Thoracic aorta (tissue), 2 donors: Measurements from ENCODE around the gene CD300C. TPM values are rescaled to one million over a fixed set of nuclear protein-coding genes. Genes with fewer than 3 reads are reported as not detected.
"Not testable (repeated sequence)": the region's sequence is repeated elsewhere in the genome, so short reads cannot be mapped to it uniquely, and the experiment has no call there.

Source experiments
- ATAC-seq: fragments of 150-250 bp; one replicate; pipeline ENCODE4 v1.8.0; 2017; ENCODE audit warnings: low read depth; ENCODE audit not compliant: insufficient number of reproducible peaks, low FRiP score
- DNase-seq: peaks from one replicate; pipeline ENCODE4 v3.0.0-alpha.2; 2020; ENCODE audit warnings: low spot score
- H3K27ac ChIP-seq, 2 donors: fragments of 200-600 bp; sonication (generic); 1 replicate in 1 of 2; 2 replicates in 1 of 2; pipeline ENCODE4 v1.5.1; 2016; ENCODE audit warnings: mild to moderate bottlenecking in 2 of 2, moderate library complexity in 2 of 2
- H3K27me3 ChIP-seq: fragments of 200-600 bp; sonication (generic); replicated peaks from 2 replicates; pipeline ENCODE4 v1.6.0; 2016; ENCODE audit warnings: mild to moderate bottlenecking; ENCODE audit not compliant: insufficient read depth
- H3K36me3 ChIP-seq: fragments of 200-600 bp; sonication (generic); one replicate; pipeline ENCODE4 v1.5.1; 2016
- H3K4me1 ChIP-seq, 2 donors: fragments of 200-600 bp; sonication (generic); 1 replicate in 1 of 2; 2 replicates in 1 of 2; pipeline versions ENCODE4 v1.5.1 to v1.6.0; 2016; ENCODE audit warnings: low read depth in 2 of 2, mild to moderate bottlenecking in 1 of 2; ENCODE audit not compliant: control insufficient read depth in 1 of 2
- H3K4me3 ChIP-seq: fragments of 200-600 bp; sonication (generic); 2 replicates; pipeline ENCODE4 v1.5.1; 2016; ENCODE audit warnings: mild to moderate bottlenecking
- H3K9me3 ChIP-seq: fragments of 200-600 bp; sonication (generic); 2 replicates; pipeline ENCODE4 v1.5.1; 2016
- CTCF ChIP-seq: fragments of 200-600 bp; sonication (generic); IDR thresholded peaks from one replicate; pipeline ENCODE4 v1.5.1; 2019; ENCODE audit warnings: antibody characterized with exemption
- total RNA-seq, 2 donors: library from RNA; depleted of rRNA; stranded (reverse); fragments of >200 nt; gene quantifications; one replicate each; pipeline versions ENCODE4 v1.1.0 to v1.2.3, GENCODE V29; 2016

CD300C gene
- total RNA-seq, 2 donors from 2014 or later, result 2.5 to 4.3 TPM

DNA sequence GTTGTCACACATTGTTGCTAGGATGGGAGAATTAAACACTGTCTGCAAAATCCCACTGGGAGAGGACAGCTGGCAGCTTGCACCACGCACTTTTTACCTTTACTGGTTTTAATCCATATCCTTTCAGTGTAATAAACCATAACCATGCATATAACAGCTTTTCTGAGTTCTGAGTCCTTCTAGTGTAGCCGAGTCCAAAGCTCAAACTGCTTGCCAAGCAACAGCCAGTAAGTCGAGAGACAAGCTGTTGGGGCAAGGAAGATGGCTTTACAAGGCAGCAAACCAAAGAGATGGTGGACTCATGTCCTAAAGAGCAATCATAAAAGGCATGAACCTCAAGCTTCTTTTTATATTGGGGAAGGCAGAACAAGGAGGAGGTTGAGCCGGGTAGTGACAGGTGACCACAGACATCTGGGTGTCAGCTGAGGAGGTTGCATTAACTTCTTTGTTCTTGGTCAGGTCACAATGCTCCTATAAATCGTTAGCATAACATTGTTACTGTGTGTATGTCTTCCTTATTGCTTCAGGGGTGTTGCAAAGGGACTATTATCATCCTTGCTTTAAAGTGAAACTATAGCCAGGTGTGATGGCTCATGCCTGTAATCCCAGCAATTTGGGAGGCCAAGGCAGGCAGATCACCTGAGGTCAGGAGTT is 28.7 kb upstream of the CD300C start:
- Histone ChIP-seq H3K9me3 (no peaks in the 10 kb centered on the region), H3K27me3 (no peaks in the 10 kb centered on the region), H3K4me1 (no peaks in the 10 kb centered on the region), H3K4me3 (no peak overlapping the region), H3K27ac (no peak overlapping the region), H3K36me3 (no peaks in the 10 kb centered on the region)
- no peak for TF ChIP-seq CTCF
- no peak for DNase-seq
- ATAC-seq, result no peak

- not testable (repeated sequence) for H3K27me3 ChIP-seq, ATAC-seq, H3K4me1 ChIP-seq, H3K36me3 ChIP-seq, DNase-seq, H3K9me3 ChIP-seq, H3K4me3 ChIP-seq, H3K27ac ChIP-seq
Observed at GRCh38 chr17:74573635-74574034, 27.7 kb upstream of the CD300C start.

DNA sequence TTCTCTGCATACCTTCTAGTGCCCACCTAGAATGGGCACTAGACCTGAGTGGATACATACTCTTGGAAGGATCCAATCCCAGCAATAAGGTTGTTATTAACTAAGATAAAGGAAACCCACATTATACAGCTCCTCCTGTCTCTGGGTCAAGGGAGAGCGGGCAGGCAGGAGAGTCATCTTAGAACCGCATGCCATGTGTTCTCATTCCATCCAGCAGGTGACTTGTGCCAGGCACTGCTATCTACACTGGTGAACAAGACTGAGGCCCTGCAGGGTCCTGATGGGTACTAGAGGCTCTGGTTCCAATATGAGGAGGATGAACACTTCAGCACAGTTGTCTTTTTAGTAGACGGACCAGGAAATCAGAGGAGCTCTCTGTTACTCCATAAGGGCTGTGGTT is 27.3 kb upstream of the CD300C start:
- H3K4me3 ChIP-seq, result no peak overlapping the region
- H3K27ac ChIP-seq, result no peak overlapping the region
- ATAC-seq, result no peak
- H3K27me3 ChIP-seq, result no peaks in the 10 kb centered on the region
- H3K9me3 ChIP-seq, result no peaks in the 10 kb centered on the region
- DNase-seq, result no peak
- TF ChIP-seq CTCF, result no peak
- no peaks in the 10 kb centered on the region for H3K36me3 ChIP-seq
- peaks cover 0 to under 1% of the 10 kb centered on the region in 2 donors for H3K4me1 ChIP-seq

DNA sequence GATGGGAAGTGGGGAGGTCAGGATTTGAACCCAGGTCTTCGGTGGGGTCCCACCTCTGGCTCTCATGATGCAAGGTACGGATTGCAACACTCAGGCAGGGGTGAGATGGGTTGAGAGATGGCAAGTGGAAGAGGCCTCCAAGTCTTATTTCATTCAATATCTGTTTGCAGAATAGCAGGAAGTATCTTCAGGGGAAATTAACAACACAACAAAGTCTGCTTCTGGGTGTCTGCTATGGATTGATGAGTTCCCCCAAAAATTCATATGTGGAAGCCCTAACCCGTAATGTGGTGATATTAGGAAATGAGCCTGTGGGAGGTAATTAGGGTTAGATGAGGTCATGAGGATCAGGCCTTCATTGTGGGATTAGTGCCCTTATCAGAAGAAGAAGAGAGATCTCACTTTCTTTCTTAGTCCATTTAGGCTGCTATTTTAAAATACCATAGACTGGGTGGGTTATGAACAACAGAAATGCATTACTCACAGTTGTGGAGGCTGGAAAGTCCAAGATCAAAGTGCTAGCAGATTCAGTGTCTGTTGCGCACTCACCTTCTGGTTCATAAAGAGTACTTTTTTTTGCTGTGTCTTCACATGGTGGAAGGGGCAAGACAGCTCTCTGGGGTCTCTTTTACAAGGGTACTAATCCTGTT is 25.8 kb upstream of the CD300C start:
- DNase-seq, result no peak
- H3K36me3 ChIP-seq, result no peaks in the 10 kb centered on the region

GRCh38 chr17:74569020-74570003 is 23.4 kb upstream of the CD300C start:
- TF ChIP-seq CTCF, result no peak
- Histone ChIP-seq H3K4me1 (peaks cover 0 to 4% of the 10 kb centered on the region in 2 donors), H3K27me3 (no peaks in the 10 kb centered on the region), H3K9me3 (no peaks in the 10 kb centered on the region), H3K4me3 (no peak overlapping the region), H3K36me3 (no peaks in the 10 kb centered on the region), H3K27ac (no peak overlapping the region)
- peak; percentile 66 for ATAC-seq
- peak; percentile 35 for DNase-seq

More for the DNA sequence above, 25.8 kb upstream of the CD300C start:
- no peak for ATAC-seq
- Histone ChIP-seq H3K27me3 (no peaks in the 10 kb centered on the region), H3K9me3 (no peaks in the 10 kb centered on the region), H3K27ac (no peak overlapping the region), H3K4me3 (no peak overlapping the region), H3K4me1 (peaks cover 0 to 4% of the 10 kb centered on the region in 2 donors)
- no peak for TF ChIP-seq CTCF
